WTC11 (cell line): Measurements from ENCODE around the gene DOP1B.

ENCODE experiments used
- CBFB ChIP-seq: sonication (generic); formaldehyde crosslinking; IDR thresholded peaks from 2 replicates; pipeline ENCODE4 v1.8.1; 2022; ENCODE audit warnings: mild to moderate bottlenecking, low read depth, missing genetic modification reagents
- CREB1 ChIP-seq: sonication (generic); formaldehyde crosslinking; IDR thresholded peaks from 2 replicates; pipeline ENCODE4 v1.8.0; 2023; ENCODE audit warnings: mild to moderate bottlenecking, missing genetic modification reagents
- CTCF ChIP-seq: fragments of 200-600 bp; IDR thresholded peaks from 2 replicates; pipeline ENCODE4 v1.8.0; 2022; ENCODE audit warnings: antibody characterized with exemption
- FOXJ3 ChIP-seq: sonication (generic); formaldehyde crosslinking; IDR thresholded peaks from 2 replicates; pipeline ENCODE4 v1.9.0; 2021; ENCODE audit warnings: missing genetic modification reagents, mild to moderate bottlenecking, borderline replicate concordance
- FOXP1 ChIP-seq: sonication (generic); formaldehyde crosslinking; IDR thresholded peaks from 2 replicates; pipeline ENCODE4 v1.8.0; 2022; ENCODE audit warnings: missing genetic modification reagents, mild to moderate bottlenecking, moderate library complexity, borderline replicate concordance
- JUN ChIP-seq: sonication (generic); formaldehyde crosslinking; IDR thresholded peaks from 2 replicates; pipeline ENCODE4 v1.8.0; 2023; ENCODE audit warnings: mild to moderate bottlenecking, missing genetic modification reagents
- ZNF263 ChIP-seq: sonication (generic); formaldehyde crosslinking; IDR thresholded peaks from 2 replicates; pipeline ENCODE4 v1.8.1; 2022; ENCODE audit warnings: low read depth, mild to moderate bottlenecking, moderate library complexity, missing genetic modification reagents

DNA sequence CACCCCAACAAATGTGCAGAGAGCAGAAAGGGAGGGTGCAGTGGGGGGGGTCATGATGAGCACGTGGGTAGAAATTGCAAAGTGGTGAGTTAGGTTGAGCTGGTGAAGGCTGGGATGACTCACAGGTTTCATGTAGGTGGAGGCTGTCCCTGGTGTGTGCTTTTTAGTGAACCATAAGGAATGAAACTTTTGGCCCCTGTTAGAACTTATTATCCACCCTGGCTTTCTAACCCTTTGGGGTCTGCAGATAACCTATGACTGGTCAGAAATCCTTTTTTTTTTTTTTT is 46.9 kb downstream of the DOP1B start:
- no peak for TF ChIP-seq ZNF263 (CRISPR knock-in tag)
- no peak for TF ChIP-seq CTCF
- no peak for TF ChIP-seq CBFB (CRISPR knock-in tag)
- no peak for TF ChIP-seq JUN
- TF ChIP-seq CREB1 (CRISPR knock-in tag) = no peak
- no peak for TF ChIP-seq FOXJ3
- TF ChIP-seq FOXP1 (CRISPR knock-in tag) = no peak
